LNCaP clone FGC (cell line): ENCODE measurements around the gene SRMS.

Experiments
- DNase-seq: peaks from one replicate; pipeline ENCODE4 v3.0.0-alpha.2; 2011; ENCODE audit warnings: low read depth
- H3K4me3 ChIP-seq: 2 replicates; pipeline ENCODE4 v1.5.1; 2011; ENCODE audit warnings: mild to moderate bottlenecking, low read depth, low read length, control low read depth
- CTCF ChIP-seq: IDR thresholded peaks from 2 replicates; pipeline ENCODE4 v1.5.1; 2012; ENCODE audit warnings: mild to moderate bottlenecking; ENCODE audit not compliant: control insufficient read depth, insufficient read depth; ENCODE audit errors: extremely low read depth

SRMS gene

DNA sequence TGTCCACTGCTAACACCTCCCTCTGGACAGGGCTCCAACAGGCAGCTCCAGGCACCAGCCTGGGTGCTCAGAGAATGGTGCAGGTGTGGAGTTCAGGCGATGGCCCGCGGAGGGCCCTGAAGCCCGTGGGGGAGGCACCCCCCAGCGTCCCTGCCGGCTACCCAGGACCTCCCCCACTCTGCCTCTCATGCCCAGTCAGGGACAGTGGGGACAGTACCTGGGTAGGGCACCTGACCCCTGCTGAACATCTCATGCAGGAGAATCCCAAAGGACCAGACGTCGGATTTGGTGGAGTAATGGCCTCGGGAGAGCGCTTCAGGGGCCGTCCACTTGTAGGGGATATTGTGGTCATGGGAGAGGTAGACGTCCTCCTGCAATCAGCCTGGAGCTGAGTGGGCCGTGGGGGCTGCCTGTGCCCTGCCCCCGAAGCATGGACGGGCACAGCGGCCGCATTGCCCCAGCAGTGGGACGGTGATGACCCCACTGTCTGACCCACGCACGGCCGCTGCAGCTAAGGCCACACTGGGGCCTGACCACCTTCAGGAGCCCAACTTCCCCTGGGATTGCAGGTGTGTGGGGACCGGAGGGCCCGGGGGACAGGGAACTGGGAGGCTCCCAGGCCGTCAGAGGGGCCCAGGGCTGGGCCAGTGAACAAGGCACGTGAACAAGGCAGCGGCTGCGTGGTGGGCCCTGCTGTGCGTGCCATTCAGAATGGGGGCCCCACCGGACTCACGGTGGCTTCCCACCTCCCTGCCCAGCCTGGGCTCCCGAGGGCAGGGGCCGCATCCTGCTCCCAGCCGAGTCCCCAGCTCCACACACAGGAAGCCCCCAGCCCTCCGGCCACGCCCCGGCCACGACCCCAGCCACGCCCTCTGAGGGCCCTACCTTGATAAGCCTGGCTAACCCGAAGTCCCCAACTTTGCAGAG is 17.4 kb downstream of the SRMS start:
- TF ChIP-seq CTCF: no peak
- DNase-seq: no peak
- H3K4me3 ChIP-seq: no peak overlapping the region

DNA sequence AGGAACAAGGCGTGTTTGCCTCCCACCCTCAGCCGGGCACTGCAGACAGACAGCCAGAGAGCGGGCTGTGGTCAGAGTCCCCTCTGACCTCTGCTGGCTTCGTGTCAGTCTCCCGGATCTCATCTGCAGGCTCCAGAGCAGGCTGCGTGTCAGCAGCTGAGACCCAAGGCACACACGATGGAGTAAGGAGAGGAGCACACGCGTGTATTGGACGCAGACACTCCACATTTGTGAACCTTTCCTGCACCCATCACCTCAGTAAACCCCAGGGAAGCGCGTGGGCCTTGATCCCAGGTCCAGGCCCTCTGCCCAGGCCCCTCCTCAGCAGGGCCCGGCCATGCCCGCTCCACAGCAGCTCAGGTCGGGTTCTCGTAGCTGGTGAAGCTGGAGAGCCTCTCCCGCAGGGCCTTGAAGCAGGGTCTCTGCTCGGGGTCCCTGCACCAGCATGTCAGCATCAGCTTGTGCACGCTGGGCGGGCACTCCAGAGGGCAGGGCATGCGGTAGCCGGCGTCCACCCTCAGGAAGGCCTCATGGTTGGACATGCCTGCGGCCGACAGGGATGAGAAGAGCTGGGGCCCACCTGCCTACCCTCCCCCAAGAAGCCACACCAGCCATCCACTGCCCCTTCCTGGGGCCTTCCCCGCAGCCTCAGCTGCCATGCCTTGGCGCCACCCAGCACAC is 18.2 kb downstream of the SRMS start:
- DNase-seq: no peak
- H3K4me3 ChIP-seq: no peak overlapping the region
- TF ChIP-seq CTCF: no peak

DNA sequence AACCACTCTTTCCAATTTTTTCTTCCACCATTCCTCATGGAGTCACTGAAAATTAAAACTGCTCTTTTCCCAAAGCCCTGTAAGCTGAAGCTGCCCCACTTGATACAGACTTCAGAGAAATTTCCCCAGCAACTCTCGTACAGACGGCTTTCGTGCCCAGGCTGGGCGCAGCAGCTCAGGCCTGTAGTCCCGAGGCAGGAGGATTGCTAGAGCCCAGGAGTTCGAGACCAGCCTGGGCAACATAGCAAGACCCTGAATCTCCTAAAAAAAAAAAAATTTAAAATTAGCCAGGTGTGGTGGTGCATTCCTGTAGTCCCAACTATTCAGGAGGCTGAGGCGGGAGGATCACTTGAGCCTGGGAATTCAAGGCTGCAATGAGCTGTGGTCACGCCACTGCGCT is 20.4 kb downstream of the SRMS start:
- no peak for TF ChIP-seq CTCF
- no peak overlapping the region for H3K4me3 ChIP-seq
- no peak for DNase-seq

GRCh38 chr20:63525971-63526370 is 21.6 kb downstream of the SRMS start:
- TF ChIP-seq CTCF: no peak
- DNase-seq: no peak
- H3K4me3 ChIP-seq: no peak overlapping the region

GRCh38 chr20:63525185-63525584 is 22.4 kb downstream of the SRMS start:
- no peak overlapping the region for H3K4me3 ChIP-seq
- DNase-seq: no peak
- TF ChIP-seq CTCF: no peak

GRCh38 chr20:63522981-63523611 is 24.5 kb downstream of the SRMS start:
- H3K4me3 ChIP-seq: no peak overlapping the region
- no peak for TF ChIP-seq CTCF
- DNase-seq: no peak
